CD4-positive, alpha-beta T cell treated with Interleukin-2 at 100 ng/mL for 4 hours (primary cell): ENCODE results near the gene SUFU.
A peak's percentile ranks its signal among the peaks of the same experiment; 100 is the strongest.

ENCODE experiments used
- DNase-seq: peaks from one replicate; pipeline ENCODE4 v3.0.0-alpha.2; 2020; ENCODE audit warnings: low spot score

The SUFU gene

GRCh38 chr10:102552533-102552932, 48.8 kb downstream of the SUFU start:
- no peak for DNase-seq

GRCh38 chr10:102553771-102554170, 50.0 kb downstream of the SUFU start:
- DNase-seq: no peak

GRCh38 chr10:102554531-102554930, 50.8 kb downstream of the SUFU start:
- no peak for DNase-seq

GRCh38 chr10:102555781-102556328, 52.1 kb downstream of the SUFU start:
- DNase-seq: no peak

GRCh38 chr10:102557569-102557968, 53.8 kb downstream of the SUFU start:
- DNase-seq: no peak

- DNase-seq: no peak
Observed at GRCh38 chr10:102559764-102560163, 56.0 kb downstream of the SUFU start.

GRCh38 chr10:102564209-102564834, 60.5 kb downstream of the SUFU start:
- no peak for DNase-seq

GRCh38 chr10:102565793-102566192, 62.0 kb downstream of the SUFU start:
- DNase-seq: no peak

GRCh38 chr10:102578782-102579181, 75.0 kb downstream of the SUFU start:
- no peak for DNase-seq

GRCh38 chr10:102579328-102579727, 75.6 kb downstream of the SUFU start:
- no peak for DNase-seq

GRCh38 chr10:102580230-102580629, 76.5 kb downstream of the SUFU start:
- DNase-seq: no peak

GRCh38 chr10:102581401-102581800, 77.6 kb downstream of the SUFU start:
- DNase-seq: no peak

GRCh38 chr10:102581981-102582580, 78.3 kb downstream of the SUFU start:
- DNase-seq: no peak

- peak; percentile 86 for DNase-seq
Observed at GRCh38 chr10:102583435-102584417, 80.0 kb downstream of the SUFU start.

GRCh38 chr10:102585026-102585425, 81.3 kb downstream of the SUFU start:
- DNase-seq: no peak

- no peak for DNase-seq
Observed at GRCh38 chr10:102586858-102587257, 83.1 kb downstream of the SUFU start.

- no peak for DNase-seq
Observed at GRCh38 chr10:102588875-102589274, 85.1 kb downstream of the SUFU start.

GRCh38 chr10:102593074-102593803, 89.5 kb downstream of the SUFU start:
- no peak for DNase-seq

- DNase-seq: no peak
Observed at GRCh38 chr10:102593804-102594079, 90.0 kb downstream of the SUFU start.

GRCh38 chr10:102595293-102595692, 91.5 kb downstream of the SUFU start:
- no peak for DNase-seq

- DNase-seq: no peak
Observed at GRCh38 chr10:102595897-102596296, 92.1 kb downstream of the SUFU start.

GRCh38 chr10:102596506-102596971, 92.8 kb downstream of the SUFU start:
- peak; percentile 29 for DNase-seq
